Esophagus muscularis mucosa (tissue), 4 donors: Measurements from ENCODE around the gene TRRAP.

ENCODE experiments used
- CTCF ChIP-seq, 3 experiments: fragments of 200-600 bp in 2 of 3; fragments of 450-650 bp in 1 of 3; sonication (generic) in 2 of 3; IDR thresholded peaks; one replicate each; pipeline ENCODE4 v1.5.1; 2017 to 2019; ENCODE audit warnings: antibody characterized with exemption in 3 of 3, mild to moderate bottlenecking in 2 of 3, moderate library complexity in 1 of 3
- EP300 ChIP-seq: sonication (generic); formaldehyde crosslinking; IDR thresholded peaks from one replicate; pipeline ENCODE4 v1.6.1; 2017; ENCODE audit warnings: antibody characterized with exemption
- POLR2A ChIP-seq: fragments of 450-650 bp; IDR thresholded peaks from one replicate; pipeline ENCODE4 v1.6.1; 2017; ENCODE audit warnings: antibody characterized with exemption, moderate library complexity, mild to moderate bottlenecking, low read depth
- POLR2AphosphoS5 ChIP-seq, 2 donors: sonication (generic); formaldehyde crosslinking; IDR thresholded peaks; one replicate each; pipeline ENCODE4 v1.6.1; 2017; ENCODE audit warnings: antibody characterized with exemption in 2 of 2

GRCh38 chr7:99046722-99047121 lies 168.4 kb downstream of the TRRAP start:
- TF ChIP-seq CTCF (IDR thresholded peaks at IDR 0.05) (no peak), POLR2A (no peak), EP300 (no peak), POLR2AphosphoS5 (IDR thresholded peaks at IDR 0.05) (no peak)
